Stimulated activated CD4-positive, alpha-beta T cell treated with anti-CD3 and anti-CD28 coated beads, Interleukin-15, amount 100 ng/mL, for 48 hours (primary cell): ENCODE measurements around the gene MXD3.
"Not testable (repeated sequence)": the region's sequence is repeated elsewhere in the genome, so short reads cannot be mapped to it uniquely, and the experiment has no call there.

Experiments used
- DNase-seq, 2 donors: peaks; one replicate each; pipeline ENCODE4 v3.0.0-alpha.2; 2020; ENCODE audit warnings: low read depth in 2 of 2

The MXD3 gene

DNA sequence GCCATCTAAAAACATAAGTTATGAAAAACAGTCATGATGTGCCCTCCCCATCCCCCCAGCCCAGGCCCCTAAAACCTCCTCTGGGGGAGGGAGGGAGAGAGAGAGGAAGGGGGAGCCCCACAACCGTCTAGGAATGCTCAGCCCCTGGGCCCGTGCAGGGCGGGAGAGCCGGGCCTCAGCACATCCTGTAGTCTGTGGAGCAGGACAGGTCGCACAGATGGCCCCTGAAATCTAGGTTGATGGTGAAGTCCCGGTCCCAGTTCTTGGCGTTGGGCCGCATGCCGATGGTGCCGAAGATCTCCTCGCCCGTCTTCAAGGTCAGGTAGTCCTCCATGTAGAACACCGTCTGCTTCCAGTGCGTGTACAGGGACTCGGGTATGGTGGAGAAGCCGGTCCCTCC is 46.3 kb downstream of the MXD3 start:
- no peak for DNase-seq

DNA sequence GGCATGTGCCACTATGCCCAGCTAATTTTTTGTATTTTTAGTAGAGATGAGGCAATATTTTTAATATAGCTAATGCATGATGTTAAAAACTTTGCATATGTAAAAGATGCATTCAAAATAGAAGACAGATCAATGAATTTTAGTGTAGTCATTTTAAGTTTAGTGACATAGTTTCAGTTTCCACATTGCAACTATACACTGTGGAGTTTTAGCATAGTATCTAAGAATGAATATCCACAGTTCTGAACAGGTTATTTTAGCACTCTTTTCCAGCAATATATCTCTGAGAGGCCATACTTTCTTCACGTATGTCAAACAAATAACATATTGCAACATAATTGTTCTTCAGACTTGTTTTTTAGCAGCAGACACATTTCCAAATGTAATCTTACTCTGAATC is 47.5 kb downstream of the MXD3 start:
- no peak for DNase-seq

DNA sequence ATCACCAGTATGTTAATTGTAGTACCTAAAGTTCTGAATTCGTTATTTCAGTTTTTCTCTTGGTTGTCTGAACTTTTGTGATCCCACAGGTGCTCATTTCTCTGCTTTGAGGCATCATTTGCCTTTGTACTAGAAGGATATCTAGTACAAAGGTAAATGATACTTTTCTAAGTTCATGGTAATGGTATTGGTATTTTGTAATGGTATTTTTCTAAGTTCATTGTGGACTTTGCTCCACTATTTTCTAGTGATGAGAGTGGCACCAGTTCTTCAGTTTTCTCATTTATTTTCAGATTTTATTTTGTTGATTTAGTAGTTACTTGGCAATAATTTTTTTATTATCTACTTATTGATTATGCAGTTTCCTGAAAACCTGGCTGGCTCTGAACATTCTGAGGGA is 50.2 kb downstream of the MXD3 start:
- DNase-seq, result no peak

DNA sequence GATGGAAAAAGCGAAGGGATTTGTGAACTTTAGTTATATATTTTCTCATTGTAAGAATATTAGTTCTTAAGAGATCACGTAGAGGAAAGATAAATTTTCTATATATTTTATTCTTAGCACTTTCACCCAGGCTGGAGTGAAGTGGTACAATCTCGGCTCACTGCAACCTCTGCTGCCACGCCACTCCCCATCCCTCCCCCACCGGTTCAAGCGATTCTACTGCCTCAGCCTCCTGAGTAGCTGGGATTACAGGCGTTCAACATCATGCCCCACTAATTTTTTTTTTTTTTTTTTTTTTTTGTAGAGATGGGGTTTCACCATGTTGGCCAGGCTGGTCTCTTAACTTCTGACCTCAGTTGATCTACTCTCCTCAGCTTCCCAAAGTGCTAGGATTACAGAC is 50.7 kb downstream of the MXD3 start:
- DNase-seq, result no peak

DNA sequence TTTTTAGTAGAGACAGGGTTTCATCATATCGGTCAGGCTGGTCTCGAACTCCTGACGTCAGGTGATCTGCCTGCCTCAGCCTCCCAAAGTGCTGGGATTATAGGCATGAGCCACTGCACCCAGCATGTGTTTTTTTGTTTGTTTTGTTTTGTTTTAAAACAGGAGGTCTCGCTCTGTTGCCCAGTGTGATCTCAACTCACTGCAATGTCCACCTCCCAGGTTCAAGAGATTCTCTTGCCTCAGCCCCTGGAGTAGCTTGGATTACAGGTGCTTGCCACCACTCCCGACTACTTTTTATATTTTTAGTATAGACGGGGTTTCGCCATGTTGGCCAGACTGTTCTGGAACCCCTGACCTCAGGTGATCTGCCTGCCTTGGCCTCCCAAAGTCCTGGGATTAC is 53.0 kb downstream of the MXD3 start:
- not testable (repeated sequence) for DNase-seq
